ENCODE measurements around the gene PI16. TPM values are rescaled to one million over a fixed set of nuclear protein-coding genes. Genes with fewer than 3 reads are reported as not detected.

Gene PI16
- total RNA-seq, 4 donors from 2014 or later = 2.8 to 17.2 (median 3.9) TPM

GRCh38 chr6:36916126-36916525 is 38.4 kb upstream of the PI16 start:
- Histone ChIP-seq H3K36me3 (peaks cover 45% of the 10 kb centered on the region), H3K27ac (peak overlapping the region; percentile 12), H3K4me1 (peaks cover 50% of the 10 kb centered on the region), H3K4me3 (no peak overlapping the region), H3K9me3 (no peaks in the 10 kb centered on the region), H3K27me3 (no peaks in the 10 kb centered on the region)
- WGBS = 84% methylated on average over 2 of the region's 2 CpGs
- TF ChIP-seq POLR2A (IDR thresholded peaks at IDR 0.05) (no peak), CTCF (IDR thresholded peaks at IDR 0.05) (no peak), POLR2AphosphoS5 (IDR thresholded peaks at IDR 0.05) (no peak), EP300 (IDR thresholded peaks at IDR 0.05) (no peak)
- no peak for DNase-seq (ENCODE audit: low spot score in 2 of 2)

DNA sequence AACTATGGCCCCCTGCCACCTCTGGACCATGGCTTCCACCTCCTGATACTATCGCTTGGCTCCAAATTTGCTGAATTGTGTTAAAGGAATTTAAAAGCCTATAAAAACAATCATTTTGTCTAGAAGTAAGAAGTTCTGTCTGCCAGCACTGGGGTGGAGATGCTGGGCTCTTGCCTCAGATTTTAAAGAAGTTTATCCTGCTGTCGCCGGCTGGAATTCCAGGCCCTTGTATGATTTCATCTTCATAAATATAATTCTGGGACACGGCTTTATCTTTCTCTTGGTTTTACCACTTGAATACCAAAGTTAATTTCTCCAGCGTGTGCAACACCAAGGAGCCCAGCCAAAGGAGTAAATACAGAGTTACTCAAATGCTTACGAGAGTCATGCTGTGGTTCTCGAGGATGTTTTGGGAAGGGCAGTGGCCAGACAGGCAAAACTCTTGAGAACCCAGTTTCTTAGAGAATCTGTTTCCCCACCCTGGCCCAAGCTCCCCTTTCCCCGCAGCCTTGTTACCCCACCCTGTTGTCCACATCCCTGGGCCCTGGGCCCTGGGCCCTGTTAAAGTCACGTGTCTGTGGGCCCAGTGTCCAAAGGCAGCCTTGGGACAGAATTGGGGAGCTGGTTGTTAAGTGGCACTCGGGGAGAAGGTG is 36.9 kb upstream of the PI16 start:
- Histone ChIP-seq H3K4me3 (no peak overlapping the region), H3K9me3 (no peaks in the 10 kb centered on the region), H3K36me3 (peaks cover 54% of the 10 kb centered on the region), H3K27me3 (no peaks in the 10 kb centered on the region), H3K27ac (peak overlapping the region; percentile 67), H3K4me1 (peaks cover 35% of the 10 kb centered on the region)
- no peak for TF ChIP-seq POLR2A (IDR thresholded peaks at IDR 0.05)
- TF ChIP-seq CTCF (IDR thresholded peaks at IDR 0.05) = no peak
- no peak for TF ChIP-seq EP300 (IDR thresholded peaks at IDR 0.05)
- TF ChIP-seq POLR2AphosphoS5 (IDR thresholded peaks at IDR 0.05) = no peak
- DNase-seq (ENCODE audit: low spot score in 2 of 2) = peak in 1 of 2 donors; percentile 80
- 75% methylated on average over 10 of the region's 10 CpGs for WGBS

GRCh38 chr6:36920049-36920448 is 34.5 kb upstream of the PI16 start:
- H3K27ac ChIP-seq = no peak overlapping the region
- 89% methylated on average over 4 of the region's 4 CpGs for WGBS
- no peaks in the 10 kb centered on the region for H3K27me3 ChIP-seq
- DNase-seq (ENCODE audit: low spot score in 2 of 2) = no peak
- TF ChIP-seq EP300 (IDR thresholded peaks at IDR 0.05) = no peak
- no peak for TF ChIP-seq CTCF (IDR thresholded peaks at IDR 0.05)
- no peak for TF ChIP-seq POLR2A (IDR thresholded peaks at IDR 0.05)
- no peak for TF ChIP-seq POLR2AphosphoS5 (IDR thresholded peaks at IDR 0.05)
- no peaks in the 10 kb centered on the region for H3K9me3 ChIP-seq
- H3K4me1 ChIP-seq = peaks cover 18% of the 10 kb centered on the region
- no peak overlapping the region for H3K4me3 ChIP-seq
- H3K36me3 ChIP-seq = peaks cover 71% of the 10 kb centered on the region

DNA sequence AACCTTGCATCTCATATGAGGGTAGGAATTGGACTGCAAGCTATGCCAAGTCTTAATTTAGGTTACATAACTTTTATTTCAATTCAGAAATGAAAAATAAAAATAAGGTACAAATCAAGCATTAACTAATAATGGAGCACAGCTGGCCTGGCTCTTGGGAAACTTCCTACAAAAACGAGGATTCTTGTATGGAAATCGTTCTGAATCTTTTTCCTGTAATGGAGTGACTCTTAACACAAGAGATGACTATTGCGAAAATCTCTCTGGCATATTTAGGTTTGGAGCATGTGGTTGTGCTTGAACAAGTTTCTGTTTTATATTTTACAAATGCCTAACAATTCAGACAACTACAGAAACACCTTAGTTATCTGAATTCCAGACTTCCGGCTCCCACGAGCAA is 34.0 kb upstream of the PI16 start:
- H3K36me3 ChIP-seq = peaks cover 68% of the 10 kb centered on the region
- no peak overlapping the region for H3K4me3 ChIP-seq
- no peaks in the 10 kb centered on the region for H3K9me3 ChIP-seq
- TF ChIP-seq CTCF (IDR thresholded peaks at IDR 0.05) (no peak), POLR2A (IDR thresholded peaks at IDR 0.05) (no peak), EP300 (IDR thresholded peaks at IDR 0.05) (no peak), POLR2AphosphoS5 (IDR thresholded peaks at IDR 0.05) (no peak)
- DNase-seq (ENCODE audit: low spot score in 2 of 2) = no peak
- no peak overlapping the region for H3K27ac ChIP-seq
- H3K27me3 ChIP-seq = no peaks in the 10 kb centered on the region
- WGBS = 79% methylated on average over 5 of the region's 5 CpGs
- peaks cover 18% of the 10 kb centered on the region for H3K4me1 ChIP-seq

GRCh38 chr6:36924131-36924530 is 30.4 kb upstream of the PI16 start:
- no peaks in the 10 kb centered on the region for H3K9me3 ChIP-seq
- H3K4me1 ChIP-seq = peaks cover 22% of the 10 kb centered on the region
- peaks cover 52% of the 10 kb centered on the region for H3K36me3 ChIP-seq
- no peak for DNase-seq (ENCODE audit: low spot score in 2 of 2)
- H3K27ac ChIP-seq = no peak overlapping the region
- WGBS = 79% methylated on average over 4 of the region's 4 CpGs
- no peak for TF ChIP-seq POLR2A (IDR thresholded peaks at IDR 0.05)
- TF ChIP-seq EP300 (IDR thresholded peaks at IDR 0.05) = no peak
- no peak for TF ChIP-seq CTCF (IDR thresholded peaks at IDR 0.05)
- no peak for TF ChIP-seq POLR2AphosphoS5 (IDR thresholded peaks at IDR 0.05)
- no peaks in the 10 kb centered on the region for H3K27me3 ChIP-seq
- H3K4me3 ChIP-seq = no peak overlapping the region
